Vagina (tissue), 2 donors: ENCODE results near the gene BNC2. TPM values are rescaled to one million over a fixed set of nuclear protein-coding genes. Genes with fewer than 3 reads are reported as not detected.

Source experiments
- DNase-seq, 2 donors: peaks; one replicate each; pipeline ENCODE4 v3.0.0-alpha.2; 2017; ENCODE audit errors: extremely low spot score in 2 of 2
- H3K27ac ChIP-seq: fragments of 200-600 bp; sonication (generic); one replicate; pipeline ENCODE4 v1.5.1; 2019
- H3K27me3 ChIP-seq: fragments of 200-600 bp; sonication (generic); one replicate; pipeline ENCODE4 v1.5.1; 2019
- H3K36me3 ChIP-seq, 2 donors: fragments of 200-600 bp; sonication (generic); one replicate each; pipeline ENCODE4 v1.5.1; 2017 to 2019
- H3K4me1 ChIP-seq: fragments of 200-600 bp; sonication (generic); one replicate; pipeline ENCODE4 v1.5.1; 2019
- H3K4me3 ChIP-seq, 2 donors: fragments of 200-600 bp; sonication (generic); 1 replicate in 1 of 2; 2 replicates in 1 of 2; pipeline ENCODE4 v1.5.1; 2016 to 2019
- H3K9me3 ChIP-seq: fragments of 200-600 bp; sonication (generic); one replicate; pipeline ENCODE4 v1.5.1; 2019
- POLR2A ChIP-seq, 2 donors: fragments of 450-650 bp; IDR thresholded peaks; one replicate each; pipeline ENCODE4 v1.6.1; 2017; ENCODE audit warnings: antibody characterized with exemption in 2 of 2, mild to moderate bottlenecking in 2 of 2, moderate library complexity in 2 of 2
- POLR2AphosphoS5 ChIP-seq, 2 donors: sonication (generic); formaldehyde crosslinking; IDR thresholded peaks; one replicate each; pipeline ENCODE4 v1.9.0; 2017; ENCODE audit warnings: antibody characterized with exemption in 2 of 2, mild to moderate bottlenecking in 2 of 2, low read depth in 1 of 2; ENCODE audit not compliant: insufficient read depth in 1 of 2
- intact Hi-C: fragments of 100-400 bp; cut with DNase I; formaldehyde crosslinking; loops from one replicate; pipeline ENCODE4 v1.15.1; 2023
- total RNA-seq: library from RNA; depleted of rRNA; stranded (reverse); fragments of >200 nt; gene quantifications from one replicate; pipeline ENCODE4 v1.2.3, GENCODE V29; 2016
- TF ChIP-seq, protein P1 (sequence below), 3 experiments: fragments of 450-650 bp in 2 of 3; fragments of 200-600 bp in 1 of 3; sonication (generic) in 1 of 3; IDR thresholded peaks; one replicate each; pipeline ENCODE4 v1.5.1; 2017 to 2019; ENCODE audit warnings: antibody characterized with exemption in 3 of 3, mild to moderate bottlenecking in 2 of 3, moderate library complexity in 2 of 3

The BNC2 gene
- total RNA-seq, 1 donor from 2014 or later, result 33.9 TPM

DNA sequence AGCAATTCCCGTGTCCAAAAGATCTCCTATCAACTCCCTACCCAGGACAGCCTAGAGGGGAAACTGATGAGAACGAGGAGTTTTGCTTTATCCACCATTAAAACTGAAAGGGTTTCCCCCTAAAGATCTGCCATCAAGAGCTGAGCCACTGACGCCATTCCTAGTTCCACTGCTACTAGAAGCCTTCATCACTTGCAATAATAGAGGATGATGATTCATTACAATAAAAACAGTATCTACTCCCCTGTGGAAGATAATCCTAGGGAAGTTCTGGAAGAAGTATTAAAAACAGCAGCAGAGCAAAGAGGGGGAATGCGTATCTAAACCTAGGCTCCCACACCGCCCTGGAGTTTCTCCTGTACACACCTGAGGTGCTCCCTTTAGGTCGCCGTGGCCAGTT lies 394.5 kb downstream of the BNC2 start:
- TF ChIP-seq POLR2AphosphoS5 (IDR thresholded peaks at IDR 0.05; ENCODE audit: insufficient read depth in 1 of 2, low read depth in 1 of 2) (no peak), POLR2A (IDR thresholded peaks at IDR 0.05) (no peak)
- TF ChIP-seq, protein P1, sequence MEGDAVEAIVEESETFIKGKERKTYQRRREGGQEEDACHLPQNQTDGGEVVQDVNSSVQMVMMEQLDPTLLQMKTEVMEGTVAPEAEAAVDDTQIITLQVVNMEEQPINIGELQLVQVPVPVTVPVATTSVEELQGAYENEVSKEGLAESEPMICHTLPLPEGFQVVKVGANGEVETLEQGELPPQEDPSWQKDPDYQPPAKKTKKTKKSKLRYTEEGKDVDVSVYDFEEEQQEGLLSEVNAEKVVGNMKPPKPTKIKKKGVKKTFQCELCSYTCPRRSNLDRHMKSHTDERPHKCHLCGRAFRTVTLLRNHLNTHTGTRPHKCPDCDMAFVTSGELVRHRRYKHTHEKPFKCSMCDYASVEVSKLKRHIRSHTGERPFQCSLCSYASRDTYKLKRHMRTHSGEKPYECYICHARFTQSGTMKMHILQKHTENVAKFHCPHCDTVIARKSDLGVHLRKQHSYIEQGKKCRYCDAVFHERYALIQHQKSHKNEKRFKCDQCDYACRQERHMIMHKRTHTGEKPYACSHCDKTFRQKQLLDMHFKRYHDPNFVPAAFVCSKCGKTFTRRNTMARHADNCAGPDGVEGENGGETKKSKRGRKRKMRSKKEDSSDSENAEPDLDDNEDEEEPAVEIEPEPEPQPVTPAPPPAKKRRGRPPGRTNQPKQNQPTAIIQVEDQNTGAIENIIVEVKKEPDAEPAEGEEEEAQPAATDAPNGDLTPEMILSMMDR (IDR thresholded peaks at IDR 0.05), result no peak
- Histone ChIP-seq H3K9me3 (no peaks in the 10 kb centered on the region), H3K27ac (no peak overlapping the region), H3K4me1 (no peaks in the 10 kb centered on the region), H3K27me3 (no peaks in the 10 kb centered on the region), H3K4me3 (no peak overlapping the region), H3K36me3 (no peaks in the 10 kb centered on the region)
- intact Hi-C loops, result no loop called here
- DNase-seq, result no peak

DNA sequence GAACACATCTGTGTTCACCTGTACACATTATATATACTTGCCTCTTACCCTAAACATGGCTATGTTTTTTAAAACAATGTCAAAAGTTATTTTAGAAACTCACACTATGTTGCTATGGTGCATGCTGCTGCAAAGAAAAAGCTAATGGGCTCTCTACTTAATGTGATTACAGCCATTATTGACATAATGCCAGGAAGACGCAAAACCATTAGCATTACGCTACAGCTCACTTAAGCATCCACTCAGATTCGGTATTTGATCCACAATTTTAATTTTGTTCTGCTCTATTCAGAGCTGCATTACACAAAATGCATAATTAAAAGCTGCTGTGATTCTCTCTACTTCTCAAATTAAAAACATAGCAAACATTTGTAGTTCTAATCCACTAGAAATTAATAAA lies 395.2 kb downstream of the BNC2 start:
- H3K9me3 ChIP-seq, result no peaks in the 10 kb centered on the region
- no peak for TF ChIP-seq POLR2AphosphoS5 (IDR thresholded peaks at IDR 0.05; ENCODE audit: insufficient read depth in 1 of 2, low read depth in 1 of 2)
- TF ChIP-seq, protein P1 (IDR thresholded peaks at IDR 0.05), result no peak
- no peak for TF ChIP-seq POLR2A (IDR thresholded peaks at IDR 0.05)
- no peak overlapping the region for H3K4me3 ChIP-seq
- no peak overlapping the region for H3K27ac ChIP-seq
- H3K27me3 ChIP-seq, result no peaks in the 10 kb centered on the region
- no peaks in the 10 kb centered on the region for H3K36me3 ChIP-seq
- intact Hi-C loops, result no loop called here
- no peak for DNase-seq
- H3K4me1 ChIP-seq, result no peaks in the 10 kb centered on the region

DNA sequence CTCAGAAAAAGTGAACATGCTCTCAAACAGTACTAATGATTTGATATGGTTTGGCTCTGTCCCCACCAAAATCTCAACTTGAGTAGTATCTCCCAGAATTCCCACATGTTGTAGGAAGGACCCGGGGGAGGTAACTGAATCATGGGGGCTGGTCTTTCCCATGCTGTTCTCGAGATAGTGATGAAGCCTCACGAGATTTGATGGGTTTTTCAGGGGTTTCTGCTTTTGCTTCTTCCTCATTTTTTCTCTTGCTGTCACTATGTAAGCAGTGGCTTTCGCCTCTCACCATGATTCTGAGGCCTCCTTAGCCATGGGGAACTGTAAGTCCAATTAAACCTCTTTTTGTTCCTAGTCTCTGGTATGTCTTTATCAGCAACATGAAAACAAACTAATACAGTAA lies 401.3 kb downstream of the BNC2 start:
- intact Hi-C loops, result loop anchor here (1.0 kb wide), 1 partner anchor 9 kb away; no protein-coding TSS in a partner anchor
- Histone ChIP-seq H3K36me3 (no peaks in the 10 kb centered on the region), H3K9me3 (no peaks in the 10 kb centered on the region), H3K4me1 (no peaks in the 10 kb centered on the region), H3K27ac (no peak overlapping the region), H3K27me3 (no peaks in the 10 kb centered on the region), H3K4me3 (no peak overlapping the region)
- TF ChIP-seq POLR2AphosphoS5 (IDR thresholded peaks at IDR 0.05; ENCODE audit: insufficient read depth in 1 of 2, low read depth in 1 of 2), result no peak
- TF ChIP-seq, protein P1 (IDR thresholded peaks at IDR 0.05), result no peak
- TF ChIP-seq POLR2A (IDR thresholded peaks at IDR 0.05), result no peak
- no peak for DNase-seq

DNA sequence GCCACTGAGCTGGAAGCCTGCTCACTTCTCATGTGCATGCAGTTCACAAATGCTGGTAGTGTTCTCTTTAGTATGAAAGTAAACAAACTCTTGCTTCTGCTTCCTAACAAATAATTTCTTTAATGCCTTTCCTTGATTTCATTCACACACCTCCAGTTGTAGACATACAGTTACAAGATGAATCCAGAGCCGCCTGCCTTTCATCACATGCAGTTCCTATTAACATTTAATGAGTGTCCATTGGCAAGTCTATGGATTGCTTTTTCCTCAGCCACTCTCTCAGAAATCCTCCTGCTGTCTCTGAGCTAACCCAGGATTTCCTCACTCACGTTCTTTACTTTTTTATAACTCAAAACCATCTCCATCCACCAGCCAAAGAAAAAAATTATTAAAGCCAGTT lies 408.6 kb downstream of the BNC2 start:
- no peaks in the 10 kb centered on the region for H3K36me3 ChIP-seq
- H3K9me3 ChIP-seq, result no peaks in the 10 kb centered on the region
- TF ChIP-seq POLR2AphosphoS5 (IDR thresholded peaks at IDR 0.05; ENCODE audit: insufficient read depth in 1 of 2, low read depth in 1 of 2) (no peak), POLR2A (IDR thresholded peaks at IDR 0.05) (no peak)
- TF ChIP-seq, protein P1 (IDR thresholded peaks at IDR 0.05), result no peak
- H3K27me3 ChIP-seq, result no peaks in the 10 kb centered on the region
- DNase-seq, result no peak
- no peak overlapping the region for H3K27ac ChIP-seq
- H3K4me1 ChIP-seq, result peaks cover 25% of the 10 kb centered on the region
- no peak overlapping the region for H3K4me3 ChIP-seq
- intact Hi-C loops, result no loop called here

DNA sequence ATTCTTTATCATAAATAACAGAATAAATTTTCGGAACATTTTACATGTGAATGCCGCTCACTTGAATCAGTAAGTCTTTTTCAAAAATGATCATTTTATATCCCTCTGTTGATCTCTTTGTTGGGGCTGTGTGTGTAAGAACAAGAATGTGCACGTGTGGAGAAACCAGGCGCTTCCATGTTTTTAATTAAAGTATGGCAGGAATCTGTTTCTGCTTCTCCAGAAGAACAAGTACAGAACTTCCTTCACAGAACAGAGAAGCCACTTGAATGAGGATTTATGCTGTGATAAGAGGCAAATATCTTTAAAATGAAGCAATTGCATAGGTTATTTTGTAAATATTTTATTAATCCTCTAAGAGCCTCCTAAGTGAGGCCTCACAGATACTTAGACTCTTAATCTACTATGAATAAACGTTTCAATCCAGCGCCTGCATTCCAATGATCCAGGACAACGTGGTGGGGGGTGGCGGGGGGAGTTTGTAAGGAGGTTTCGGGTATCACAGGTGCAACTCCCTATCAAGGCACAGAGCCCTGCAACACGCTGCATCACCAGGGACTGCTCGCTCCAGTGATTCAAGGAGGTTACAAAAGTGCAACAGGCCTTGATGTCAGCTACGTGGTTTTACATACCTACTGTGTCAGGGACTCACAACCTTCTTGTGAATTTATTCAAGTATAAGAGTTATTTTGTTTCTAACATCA lies 409.2 kb downstream of the BNC2 start:
- no peak overlapping the region for H3K27ac ChIP-seq
- no peak for DNase-seq
- TF ChIP-seq POLR2A (IDR thresholded peaks at IDR 0.05) (no peak), POLR2AphosphoS5 (IDR thresholded peaks at IDR 0.05; ENCODE audit: insufficient read depth in 1 of 2, low read depth in 1 of 2) (no peak)
- TF ChIP-seq, protein P1 (IDR thresholded peaks at IDR 0.05), result no peak
- no peaks in the 10 kb centered on the region for H3K27me3 ChIP-seq
- no peaks in the 10 kb centered on the region for H3K9me3 ChIP-seq
- intact Hi-C loops, result no loop called here
- H3K4me1 ChIP-seq, result peaks cover 25% of the 10 kb centered on the region
- no peak overlapping the region for H3K4me3 ChIP-seq
- H3K36me3 ChIP-seq, result no peaks in the 10 kb centered on the region
